ENCODE measurements around the gene GATAD2B. TPM values are rescaled to one million over a fixed set of nuclear protein-coding genes. Genes with fewer than 3 reads are reported as not detected.
A peak's percentile ranks its signal among the peaks of the same experiment; 100 is the strongest.

GATAD2B gene
- total RNA-seq (46.3 and 49.2 TPM in 2 replicates), polyA plus RNA-seq (6.4 and 8.5 TPM in 2 replicates), polyA minus RNA-seq (19.6 and 26.9 TPM in 2 replicates), Bru-seq, nascent RNA (percentile 86 among the genes with signal in this experiment), BruChase-seq, experiment 1, labeled RNA remaining after a 6-hour chase (percentile 86 among the genes with signal in this experiment), BruChase-seq, experiment 2, labeled RNA remaining after a 2-hour chase (percentile 88 among the genes with signal in this experiment)
- 7.6 and 11.8 TPM in 2 replicates for polyA plus RNA-seq (2011; cell fraction: cytosol; rRNA removed)
- polyA plus RNA-seq (2011; cell fraction: nucleus; rRNA removed) = 16.8 and 17.0 TPM in 2 replicates
- polyA plus RNA-seq (2012) = 8.0 and 8.6 TPM in 2 replicates
- polyA minus RNA-seq (2011; cell fraction: cytosol; rRNA and poly(A)+ RNA removed) = 24.9 TPM
- 15.0 and 22.4 TPM in 2 replicates for polyA minus RNA-seq (2011; cell fraction: nucleus; rRNA and poly(A)+ RNA removed)
- long read RNA-seq, partial matches to known transcripts = 0 of 6 reads
- long read RNA-seq, other reads (novel, unspliced or antisense) = 6 of 6 reads

DNA sequence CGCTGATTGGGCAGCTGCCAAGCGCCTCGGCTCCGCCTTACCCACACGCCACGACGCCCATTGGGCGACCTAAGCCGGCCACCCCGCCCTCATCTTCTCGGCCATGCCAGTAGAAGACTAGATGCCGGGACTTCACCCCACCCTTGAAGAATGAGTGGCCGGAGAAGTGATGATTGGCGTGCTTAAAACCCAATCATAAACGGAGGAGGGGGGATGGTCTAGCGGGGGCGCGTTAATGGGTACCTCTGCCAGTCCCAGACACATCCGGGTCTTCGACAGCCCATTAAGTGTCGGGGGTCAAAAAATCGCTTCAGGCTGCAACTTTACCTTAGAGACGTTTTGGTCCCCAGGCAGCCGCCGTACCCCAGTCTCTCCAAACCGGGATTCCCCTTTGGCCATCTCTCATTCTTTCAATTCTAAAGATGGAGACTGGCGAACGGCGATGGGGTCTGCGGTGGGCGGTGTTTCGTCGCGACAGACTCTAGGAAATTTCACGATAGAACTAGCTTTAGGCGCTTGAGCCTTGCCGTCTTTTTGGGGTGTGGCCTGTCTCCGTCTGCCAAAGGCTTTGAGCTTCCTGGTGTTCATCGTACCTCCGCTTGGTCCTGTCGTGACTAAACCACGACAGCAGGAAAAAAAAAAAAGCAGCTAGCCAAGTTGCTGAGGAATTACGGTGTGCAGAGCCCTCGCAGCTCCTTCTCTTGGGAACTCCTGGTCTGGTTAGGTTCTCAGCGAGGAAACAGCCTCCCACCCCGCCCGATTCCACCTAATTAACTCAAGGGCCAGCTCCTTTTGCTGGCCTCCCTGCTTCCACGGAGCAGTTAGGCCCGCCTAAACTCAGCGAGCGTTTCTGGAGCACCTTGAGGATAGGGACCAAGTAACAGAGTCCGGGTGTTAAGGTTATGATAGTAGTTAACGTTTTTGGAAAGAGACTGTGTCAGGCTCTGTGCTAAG is at the start of gene GATAD2B:
GATAD2B (minus strand) TSS at position 1 of the 954 bp plus-strand sequence. CDS start 94,625 bp downstream, outside the sequence.
- peaks cover 16% of the 10 kb centered on the region for H4K20me1 ChIP-seq (replicated peaks; ENCODE audit: control insufficient read depth, extremely low read depth, insufficient read depth, low read length)
- intact Hi-C loops (cut with micrococcal nuclease) = loop anchor here (1.0 kb wide), 6 partner anchors 23 to 297 kb away; partner anchors contain the start of genes CRTC2, DENND4B, RAB13 and UBAP2L
- peak within 1 kb of the TSS; percentile 71 for H3K4me2 ChIP-seq (ENCODE audit: insufficient read depth, low read length)
- BruUV-seq (replicated peaks) = TSS peak; percentile 91
- peaks cover 0 to 3% of the 10 kb centered on the region in 2 experiments for H3K36me3 ChIP-seq (ENCODE audit: control insufficient read depth in 2 of 2, extremely low read depth in 1 of 2, insufficient read depth in 2 of 2, low read length in 2 of 2)
- H3K27ac ChIP-seq (ENCODE audit: insufficient read depth, low read depth, low read length) = peak within 1 kb of the TSS; percentile 60
- TF ChIP-seq POLR2AphosphoS5 (IDR thresholded peaks at IDR 0.05; ENCODE audit: insufficient read depth, low read depth, low read length) (peak; percentile 64), POLR2A (IDR thresholded peaks at IDR 0.05; ENCODE audit: low read depth, low read length) (peak; percentile 80), MYC (IDR thresholded peaks at IDR 0.05; ENCODE audit: low read depth, low read length) (no peak), GATA2 (IDR thresholded peaks at IDR 0.05; ENCODE audit: insufficient read depth, insufficient read length, low read depth, low read length) (no peak), JUN (IDR thresholded peaks at IDR 0.05; ENCODE audit: borderline replicate concordance, insufficient read depth, insufficient read length, low read depth) (no peak), FOS (IDR thresholded peaks at IDR 0.05; ENCODE audit: borderline replicate concordance, insufficient read depth, low read length) (no peak), MAX (IDR thresholded peaks at IDR 0.05; ENCODE audit: insufficient read depth, insufficient read length) (no peak), EZH2 (IDR thresholded peaks at IDR 0.05; ENCODE audit: borderline replicate concordance, low read depth, low read length, severe bottlenecking) (no peak)
- TF ChIP-seq, protein P1, sequence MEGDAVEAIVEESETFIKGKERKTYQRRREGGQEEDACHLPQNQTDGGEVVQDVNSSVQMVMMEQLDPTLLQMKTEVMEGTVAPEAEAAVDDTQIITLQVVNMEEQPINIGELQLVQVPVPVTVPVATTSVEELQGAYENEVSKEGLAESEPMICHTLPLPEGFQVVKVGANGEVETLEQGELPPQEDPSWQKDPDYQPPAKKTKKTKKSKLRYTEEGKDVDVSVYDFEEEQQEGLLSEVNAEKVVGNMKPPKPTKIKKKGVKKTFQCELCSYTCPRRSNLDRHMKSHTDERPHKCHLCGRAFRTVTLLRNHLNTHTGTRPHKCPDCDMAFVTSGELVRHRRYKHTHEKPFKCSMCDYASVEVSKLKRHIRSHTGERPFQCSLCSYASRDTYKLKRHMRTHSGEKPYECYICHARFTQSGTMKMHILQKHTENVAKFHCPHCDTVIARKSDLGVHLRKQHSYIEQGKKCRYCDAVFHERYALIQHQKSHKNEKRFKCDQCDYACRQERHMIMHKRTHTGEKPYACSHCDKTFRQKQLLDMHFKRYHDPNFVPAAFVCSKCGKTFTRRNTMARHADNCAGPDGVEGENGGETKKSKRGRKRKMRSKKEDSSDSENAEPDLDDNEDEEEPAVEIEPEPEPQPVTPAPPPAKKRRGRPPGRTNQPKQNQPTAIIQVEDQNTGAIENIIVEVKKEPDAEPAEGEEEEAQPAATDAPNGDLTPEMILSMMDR (IDR thresholded peaks at IDR 0.05; ENCODE audit: extremely low read depth in 1 of 2, insufficient read depth in 1 of 2, low read depth in 1 of 2, low read length in 2 of 2) = no peak
- peak within 1 kb of the TSS; percentile 79 for H3K9ac ChIP-seq (replicated peaks; ENCODE audit: extremely low read depth, insufficient read depth, low read length)
- no peaks in the 10 kb centered on the region for H3K9me3 ChIP-seq (replicated peaks; ENCODE audit: control insufficient read depth, insufficient read depth, low read length)
- dilution Hi-C loops (cut with MboI; ENCODE audit: extremely low pct_ligation_motif_present, low sequenced_read_pairs) = no loop called here
- ChIA-PET CTCF (interaction anchor here (0.6 to 3.4 kb wide), 6 partner anchors 23 to 64 kb away, joined by 3 to 25 read pairs (median 4); partner anchors contain the start of genes DENND4B, RAB13 and SLC39A1), POLR2A (interaction anchor here (0.6 to 1.0 kb wide), 2 partner anchors 15 to 23 kb away, joined by 4 read pairs; partner anchors contain the start of gene DENND4B)
- peak within 1 kb of the TSS; percentile 68 to 91 (median 85) for H3K4me3 ChIP-seq (replicated peaks in 1 of 3; ENCODE audit: insufficient read depth in 1 of 3, low read depth in 1 of 3, low read length in 3 of 3)
- H3K27me3 ChIP-seq (ENCODE audit: control insufficient read depth in 2 of 2, insufficient read depth in 2 of 2, low read length in 2 of 2) = no peaks in the 10 kb centered on the region
- DNase-seq (ENCODE audit: low read depth, low spot score) (peak; percentile 100), FAIRE-seq (peak; percentile 97)
- peak within 1 kb of the TSS; percentile 51 for H2AFZ ChIP-seq (ENCODE audit: low read depth, low read length)
- peaks cover 24% of the 10 kb centered on the region for H3K4me1 ChIP-seq (ENCODE audit: control insufficient read depth, extremely low read depth, insufficient read depth, low read length)
- H3K9me1 ChIP-seq (replicated peaks; ENCODE audit: control insufficient read depth, extremely low read depth, insufficient read depth, low read length) = no peaks in the 10 kb centered on the region
- peaks cover 41% of the 10 kb centered on the region for H3K79me2 ChIP-seq (ENCODE audit: control insufficient read depth, insufficient read depth, low read length)

Measured in endothelial cell of umbilical vein (primary cell).